CD4-positive, alpha-beta T cell treated with Interleukin-21 for 1 hour (primary cell): ENCODE results near the gene PLCG2.
"Not testable (repeated sequence)": the region's sequence is repeated elsewhere in the genome, so short reads cannot be mapped to it uniquely, and the experiment has no call there.

Experiments used
- DNase-seq: peaks from one replicate; pipeline ENCODE4 v3.0.0-alpha.2; 2020

The PLCG2 gene

DNA sequence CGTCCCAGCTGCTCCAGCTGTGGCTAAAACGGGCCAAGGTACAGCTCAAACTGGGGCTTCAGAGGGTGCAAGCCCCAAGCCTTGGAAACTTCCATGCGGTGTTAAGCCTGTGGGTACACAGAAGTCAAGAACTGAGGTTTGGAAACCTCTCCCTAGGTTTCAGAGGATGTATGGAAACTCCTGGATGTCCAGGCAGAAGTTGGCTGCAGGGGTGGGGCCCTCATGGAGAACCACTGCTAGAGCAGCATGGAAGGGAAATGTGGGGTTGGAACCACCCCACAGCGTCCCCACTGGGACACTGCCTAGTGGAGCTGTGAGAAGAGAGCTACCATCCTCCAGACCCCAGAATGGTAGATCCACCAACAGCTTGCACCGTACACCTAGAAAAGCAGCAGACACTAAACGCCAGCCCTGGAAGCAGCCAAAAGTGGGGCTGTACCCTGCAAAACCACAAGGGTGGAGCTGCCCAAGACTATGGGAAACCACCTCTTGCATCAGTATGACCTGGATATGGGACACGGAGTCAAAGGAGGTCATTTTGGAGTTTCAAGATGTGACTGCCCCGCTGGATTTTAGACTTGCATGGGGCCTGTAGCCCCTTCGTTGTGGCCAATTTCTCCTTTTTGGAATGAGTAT lies 230.0 kb downstream of the PLCG2 start:
- DNase-seq = no peak

DNA sequence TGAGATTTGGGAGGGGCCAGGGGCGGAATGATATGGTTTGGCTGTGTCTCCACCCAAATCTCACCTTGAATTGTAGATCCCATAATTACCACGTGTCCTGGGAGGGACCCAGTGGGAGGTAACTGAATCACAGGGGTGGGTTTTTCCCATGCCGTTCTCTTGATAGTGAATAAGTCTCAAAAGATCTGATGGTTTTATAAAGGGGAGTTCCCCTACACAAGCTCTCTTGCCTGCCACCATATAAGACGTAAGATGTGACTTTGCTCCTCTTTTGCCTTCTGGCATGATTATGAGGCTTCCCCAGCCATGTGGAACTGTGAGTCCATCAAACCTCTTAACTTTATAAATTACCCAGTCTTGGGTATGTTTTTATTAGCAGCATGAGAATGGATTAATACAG lies 230.7 kb downstream of the PLCG2 start:
- DNase-seq = not testable (repeated sequence)

DNA sequence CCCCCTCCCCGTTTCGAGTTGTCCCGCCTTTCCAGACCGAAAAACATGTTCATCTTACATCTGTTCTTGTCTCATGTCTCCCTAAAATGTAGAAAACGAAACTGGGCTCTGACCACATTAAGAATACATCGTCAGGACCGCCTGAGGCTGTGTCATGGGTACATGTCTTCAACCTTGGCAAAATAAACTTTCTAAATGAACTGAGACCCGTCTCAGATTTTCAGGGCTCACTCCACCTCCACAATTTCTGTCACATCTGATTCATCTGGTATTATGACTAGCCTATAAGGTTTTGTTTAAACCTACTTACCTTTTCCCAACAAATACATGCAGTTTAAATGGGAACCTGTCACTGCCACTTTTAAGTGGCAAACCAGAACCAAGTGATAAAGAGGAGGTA lies 231.6 kb downstream of the PLCG2 start:
- no peak for DNase-seq

DNA sequence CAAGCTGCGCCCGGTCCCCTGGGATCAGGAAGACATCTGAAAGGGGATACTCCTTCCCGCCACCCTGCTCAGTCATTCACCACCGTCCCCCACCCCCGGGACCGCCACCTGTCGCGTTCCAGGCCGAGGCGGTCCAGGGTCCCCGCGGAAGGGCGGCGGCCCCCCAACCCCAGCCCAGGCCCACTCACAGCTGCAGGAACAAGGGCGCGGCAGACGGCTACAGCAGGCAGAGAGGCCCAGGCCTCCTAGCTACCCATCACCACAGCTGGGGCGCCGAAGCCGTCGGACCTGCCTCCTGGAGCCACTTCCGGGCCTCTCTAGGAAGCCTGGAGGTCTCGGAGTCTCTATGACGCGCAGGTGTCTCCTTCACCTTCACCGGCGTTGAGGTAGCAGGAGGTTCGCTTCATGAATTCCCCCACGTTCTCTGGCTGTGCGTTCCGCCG lies 232.1 kb downstream of the PLCG2 start, which contains the start of gene SDR42E1:
TSS of gene SDR42E1 (minus strand) at position 272 of the 443 bp plus-strand sequence. CDS start 10,612 bp downstream, outside the sequence.
- DNase-seq = peak; percentile 74
